Thoracic aorta (tissue), 2 donors: ENCODE measurements around the gene ZNF423. TPM values are rescaled to one million over a fixed set of nuclear protein-coding genes. Genes with fewer than 3 reads are reported as not detected.

Source experiments
- ATAC-seq: fragments of 150-250 bp; one replicate; pipeline ENCODE4 v1.8.0; 2017; ENCODE audit warnings: low read depth; ENCODE audit not compliant: insufficient number of reproducible peaks, low FRiP score
- DNase-seq: peaks from one replicate; pipeline ENCODE4 v3.0.0-alpha.2; 2020; ENCODE audit warnings: low spot score
- H3K27ac ChIP-seq, 2 donors: fragments of 200-600 bp; sonication (generic); 1 replicate in 1 of 2; 2 replicates in 1 of 2; pipeline ENCODE4 v1.5.1; 2016; ENCODE audit warnings: mild to moderate bottlenecking in 2 of 2, moderate library complexity in 2 of 2
- H3K27me3 ChIP-seq: fragments of 200-600 bp; sonication (generic); replicated peaks from 2 replicates; pipeline ENCODE4 v1.6.0; 2016; ENCODE audit warnings: mild to moderate bottlenecking; ENCODE audit not compliant: insufficient read depth
- H3K36me3 ChIP-seq: fragments of 200-600 bp; sonication (generic); one replicate; pipeline ENCODE4 v1.5.1; 2016
- H3K4me1 ChIP-seq, 2 donors: fragments of 200-600 bp; sonication (generic); 1 replicate in 1 of 2; 2 replicates in 1 of 2; pipeline versions ENCODE4 v1.5.1 to v1.6.0; 2016; ENCODE audit warnings: low read depth in 2 of 2, mild to moderate bottlenecking in 1 of 2; ENCODE audit not compliant: control insufficient read depth in 1 of 2
- H3K4me3 ChIP-seq: fragments of 200-600 bp; sonication (generic); 2 replicates; pipeline ENCODE4 v1.5.1; 2016; ENCODE audit warnings: mild to moderate bottlenecking
- H3K9me3 ChIP-seq: fragments of 200-600 bp; sonication (generic); 2 replicates; pipeline ENCODE4 v1.5.1; 2016
- total RNA-seq, 2 donors: library from RNA; depleted of rRNA; stranded (reverse); fragments of >200 nt; gene quantifications; one replicate each; pipeline versions ENCODE4 v1.1.0 to v1.2.3, GENCODE V29; 2016
- TF ChIP-seq, protein P1 (sequence below): fragments of 200-600 bp; sonication (generic); IDR thresholded peaks from one replicate; pipeline ENCODE4 v1.5.1; 2019; ENCODE audit warnings: antibody characterized with exemption

The ZNF423 gene
- total RNA-seq, 2 donors from 2014 or later: 16.2 to 22.9 TPM

DNA sequence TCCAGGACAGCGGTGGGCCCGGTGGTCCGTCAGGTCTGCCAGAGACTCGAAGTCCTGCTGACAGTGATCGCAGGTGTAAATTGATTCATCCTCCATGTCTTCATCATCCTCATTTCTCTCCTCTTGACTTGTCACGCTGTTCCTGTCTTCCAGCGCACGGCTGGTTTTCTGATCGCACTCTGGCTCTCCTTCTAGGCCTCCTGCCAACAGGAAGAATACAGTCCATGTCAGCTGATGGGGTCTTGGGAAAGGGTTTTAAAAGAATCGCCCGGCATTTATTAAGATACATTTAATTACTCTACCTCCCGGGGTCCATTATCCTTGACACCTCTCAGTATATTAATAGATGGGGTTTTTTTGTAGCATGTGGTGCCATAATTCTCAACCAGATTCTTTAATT is 125.1 kb downstream of the ZNF423 start:
- TF ChIP-seq, protein P1, sequence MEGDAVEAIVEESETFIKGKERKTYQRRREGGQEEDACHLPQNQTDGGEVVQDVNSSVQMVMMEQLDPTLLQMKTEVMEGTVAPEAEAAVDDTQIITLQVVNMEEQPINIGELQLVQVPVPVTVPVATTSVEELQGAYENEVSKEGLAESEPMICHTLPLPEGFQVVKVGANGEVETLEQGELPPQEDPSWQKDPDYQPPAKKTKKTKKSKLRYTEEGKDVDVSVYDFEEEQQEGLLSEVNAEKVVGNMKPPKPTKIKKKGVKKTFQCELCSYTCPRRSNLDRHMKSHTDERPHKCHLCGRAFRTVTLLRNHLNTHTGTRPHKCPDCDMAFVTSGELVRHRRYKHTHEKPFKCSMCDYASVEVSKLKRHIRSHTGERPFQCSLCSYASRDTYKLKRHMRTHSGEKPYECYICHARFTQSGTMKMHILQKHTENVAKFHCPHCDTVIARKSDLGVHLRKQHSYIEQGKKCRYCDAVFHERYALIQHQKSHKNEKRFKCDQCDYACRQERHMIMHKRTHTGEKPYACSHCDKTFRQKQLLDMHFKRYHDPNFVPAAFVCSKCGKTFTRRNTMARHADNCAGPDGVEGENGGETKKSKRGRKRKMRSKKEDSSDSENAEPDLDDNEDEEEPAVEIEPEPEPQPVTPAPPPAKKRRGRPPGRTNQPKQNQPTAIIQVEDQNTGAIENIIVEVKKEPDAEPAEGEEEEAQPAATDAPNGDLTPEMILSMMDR: no peak
- Histone ChIP-seq H3K9me3 (peaks cover 5% of the 10 kb centered on the region), H3K4me1 (no peaks in the 10 kb centered on the region), H3K36me3 (no peaks in the 10 kb centered on the region), H3K4me3 (no peak overlapping the region), H3K27ac (no peak overlapping the region), H3K27me3 (no peaks in the 10 kb centered on the region)
- DNase-seq (no peak), ATAC-seq (no peak)

DNA sequence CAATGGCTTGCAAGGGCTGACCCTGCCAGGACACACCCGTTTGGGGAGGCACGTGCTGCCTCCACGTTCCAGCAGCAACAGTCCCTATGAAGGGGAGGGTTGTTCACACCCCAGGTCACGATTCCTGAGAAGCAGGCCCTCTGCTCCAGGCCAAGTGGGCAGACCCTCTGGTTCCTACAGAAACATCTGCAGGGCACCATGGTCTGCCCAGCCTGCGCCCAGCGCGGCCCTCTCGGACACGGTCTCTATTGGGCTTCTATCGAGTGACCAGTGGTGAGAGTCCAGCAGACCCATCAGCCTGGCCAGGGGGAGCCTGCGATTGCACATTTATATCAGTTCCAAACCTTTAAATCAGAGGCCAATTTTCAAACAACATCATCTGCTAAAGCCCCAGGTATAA is 128.3 kb downstream of the ZNF423 start:
- H3K4me3 ChIP-seq: no peak overlapping the region
- no peak overlapping the region for H3K27ac ChIP-seq
- TF ChIP-seq, protein P1: no peak
- no peak for DNase-seq
- H3K36me3 ChIP-seq: no peaks in the 10 kb centered on the region
- peaks cover 5% of the 10 kb centered on the region for H3K9me3 ChIP-seq
- H3K4me1 ChIP-seq: peaks cover 0 to 11% of the 10 kb centered on the region in 2 donors
- no peaks in the 10 kb centered on the region for H3K27me3 ChIP-seq
- no peak for ATAC-seq

DNA sequence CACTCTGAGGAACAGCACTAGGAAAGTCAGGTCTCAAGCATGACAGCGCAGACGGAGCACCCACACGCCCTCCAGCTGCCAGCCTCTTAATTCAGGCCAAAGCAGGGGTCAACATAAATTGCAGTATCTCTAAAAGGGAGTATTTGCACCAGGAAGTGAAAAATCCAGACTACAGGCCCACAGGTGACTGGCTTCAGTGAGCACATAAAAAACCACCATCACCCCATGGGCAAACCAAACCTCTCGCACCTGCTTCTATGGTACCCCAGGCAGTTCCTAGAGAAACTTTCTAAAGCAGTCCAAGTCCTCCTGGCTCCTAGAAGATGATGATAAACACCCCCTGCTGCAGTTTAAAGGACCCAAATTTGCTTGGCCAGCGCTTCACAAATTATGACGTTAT is 129.8 kb downstream of the ZNF423 start:
- Histone ChIP-seq H3K9me3 (peaks cover 5% of the 10 kb centered on the region), H3K27me3 (no peaks in the 10 kb centered on the region), H3K4me3 (no peak overlapping the region), H3K36me3 (no peaks in the 10 kb centered on the region), H3K27ac (no peak overlapping the region), H3K4me1 (peaks cover 0 to 11% of the 10 kb centered on the region in 2 donors)
- no peak for ATAC-seq
- TF ChIP-seq, protein P1: no peak
- no peak for DNase-seq

DNA sequence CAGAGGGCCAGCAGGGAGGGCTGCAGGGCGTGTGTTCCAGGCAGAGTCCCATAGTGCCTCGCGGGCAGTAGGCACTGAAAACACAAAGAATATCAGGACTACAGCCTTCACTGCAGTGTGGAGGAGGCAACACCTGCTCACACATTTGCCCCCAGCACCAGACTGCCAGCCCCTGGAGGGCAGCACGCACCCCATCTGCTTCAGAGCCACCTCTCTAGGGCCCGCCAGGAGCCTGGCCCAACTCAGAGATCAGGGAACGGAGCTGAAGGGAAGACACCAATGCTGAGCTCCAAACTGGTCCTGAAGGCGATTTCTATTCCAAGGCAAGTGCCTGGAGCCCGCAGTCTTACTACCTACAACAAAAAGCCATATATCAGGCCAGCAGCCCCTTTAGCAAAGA is 130.3 kb downstream of the ZNF423 start:
- TF ChIP-seq, protein P1: no peak
- no peak overlapping the region for H3K4me3 ChIP-seq
- H3K4me1 ChIP-seq: peaks cover 0 to 11% of the 10 kb centered on the region in 2 donors
- DNase-seq (no peak), ATAC-seq (no peak)
- H3K27me3 ChIP-seq: no peaks in the 10 kb centered on the region
- H3K36me3 ChIP-seq: no peaks in the 10 kb centered on the region
- peaks cover 5% of the 10 kb centered on the region for H3K9me3 ChIP-seq
- H3K27ac ChIP-seq: no peak overlapping the region

DNA sequence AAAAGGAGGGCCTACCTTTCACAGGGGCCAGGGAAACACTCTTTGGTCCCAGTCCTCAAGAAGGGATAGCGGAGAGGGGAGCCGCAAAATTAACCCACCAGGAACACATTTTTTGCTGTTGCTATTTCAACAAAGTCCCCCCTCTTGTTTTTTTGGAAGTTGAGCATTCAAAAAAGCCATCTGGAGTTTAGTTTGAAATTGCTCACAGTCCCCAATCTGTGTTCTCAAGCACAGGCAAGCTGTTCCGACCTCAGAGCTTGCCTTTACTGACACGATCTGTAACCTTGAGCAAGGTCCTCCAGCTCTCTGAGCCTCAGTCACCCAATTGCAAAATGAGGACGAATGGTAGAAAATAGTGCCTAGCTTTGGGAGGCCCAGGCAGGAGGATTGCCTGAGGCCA is 131.1 kb downstream of the ZNF423 start:
- no peaks in the 10 kb centered on the region for H3K27me3 ChIP-seq
- no peak overlapping the region for H3K4me3 ChIP-seq
- ATAC-seq (no peak), DNase-seq (no peak)
- H3K4me1 ChIP-seq: peaks cover 0 to 11% of the 10 kb centered on the region in 2 donors
- no peak overlapping the region for H3K27ac ChIP-seq
- peaks cover 1% of the 10 kb centered on the region for H3K9me3 ChIP-seq
- no peaks in the 10 kb centered on the region for H3K36me3 ChIP-seq
- TF ChIP-seq, protein P1: no peak
